ENCODE results near the gene REPS2.

Gene REPS2

GRCh38 chrX:17164079-17164478, 217.6 kb downstream of the REPS2 start:
- Histone ChIP-seq H2BK12ac (ENCODE audit: low read length in 2 of 2) (no peak overlapping the region), H3K27ac (ENCODE audit: low read length, poor library complexity, severe bottlenecking) (no peak overlapping the region), H2AK5ac (ENCODE audit: low read length, severe bottlenecking) (no peak overlapping the region), H2AFZ (ENCODE audit: low read depth, low read length) (no peak overlapping the region), H3K23ac (ENCODE audit: low read length in 2 of 2) (no peak overlapping the region), H3K4ac (ENCODE audit: low read depth in 1 of 2, low read length in 2 of 2) (no peak overlapping the region), H3K79me1 (replicated peaks; ENCODE audit: low read length, poor library complexity, severe bottlenecking) (no peaks in the 10 kb centered on the region), H4K8ac (ENCODE audit: low read length) (no peak overlapping the region), H2BK120ac (ENCODE audit: low read depth, low read length) (no peak overlapping the region), H3K36me3 (ENCODE audit: control insufficient read depth in 1 of 2, insufficient read depth in 2 of 2, low read depth in 1 of 2, low read length in 2 of 2) (no peaks in the 10 kb centered on the region), H3K4me1 (ENCODE audit: control insufficient read depth, insufficient read depth, low read depth, low read length) (no peaks in the 10 kb centered on the region), H3K9ac (ENCODE audit: low read length) (no peak overlapping the region), H2BK15ac (ENCODE audit: low read depth, poor library complexity, severe bottlenecking) (no peak overlapping the region), H3K4me2 (ENCODE audit: low read length, poor library complexity, severe bottlenecking) (no peak overlapping the region), H3K14ac (ENCODE audit: low read length in 2 of 2) (no peak overlapping the region), H3K18ac (ENCODE audit: low read depth in 1 of 2, low read length in 2 of 2) (no peak overlapping the region), H3K9me3 (ENCODE audit: control insufficient read depth, low read length) (peaks cover 54% of the 10 kb centered on the region), H2BK5ac (ENCODE audit: low read depth, low read length, poor library complexity, severe bottlenecking) (no peak overlapping the region), H4K91ac (ENCODE audit: low read length) (no peak overlapping the region), H3K4me3 (ENCODE audit: insufficient read depth in 1 of 2, low read depth in 1 of 2, low read length in 2 of 2) (no peak overlapping the region), H3K27me3 (ENCODE audit: control insufficient read depth in 1 of 2, insufficient read depth in 1 of 2, low read length in 2 of 2) (peaks cover 8 to 15% of the 10 kb centered on the region in 2 experiments)
- WGBS = no CpG with 5 or more reads among the region's 1 CpG
- no peak for DNase-seq

DNA sequence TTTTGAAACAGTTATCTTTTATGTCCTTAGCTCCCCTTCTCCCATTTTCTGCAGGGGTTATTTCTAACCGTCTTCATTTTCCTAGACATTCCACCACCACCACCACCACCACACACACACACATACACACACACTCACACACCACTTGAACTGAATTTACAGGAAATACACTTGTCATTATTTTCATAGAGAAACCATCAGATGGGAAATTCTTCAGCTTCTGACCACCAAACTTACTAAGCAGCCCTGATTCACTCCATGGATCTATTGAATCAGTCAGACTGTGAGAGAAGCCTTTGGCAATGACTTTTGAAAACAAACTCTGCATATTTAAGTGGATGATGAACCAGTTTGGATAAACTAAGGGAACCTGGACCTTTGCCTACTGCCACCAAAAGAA, 218.5 kb downstream of the REPS2 start:
- H2AFZ ChIP-seq (ENCODE audit: low read depth, low read length) = no peak overlapping the region
- no peak overlapping the region for H4K91ac ChIP-seq (ENCODE audit: low read length)
- peaks cover 50% of the 10 kb centered on the region for H3K9me3 ChIP-seq (ENCODE audit: control insufficient read depth, low read length)
- no peak overlapping the region for H3K4ac ChIP-seq (ENCODE audit: low read depth in 1 of 2, low read length in 2 of 2)
- no peaks in the 10 kb centered on the region for H3K4me1 ChIP-seq (ENCODE audit: control insufficient read depth, insufficient read depth, low read depth, low read length)
- H3K9ac ChIP-seq (ENCODE audit: low read length) = no peak overlapping the region
- no peak overlapping the region for H2BK15ac ChIP-seq (ENCODE audit: low read depth, poor library complexity, severe bottlenecking)
- WGBS = 81% methylated on average over 1 of the region's 1 CpG
- no peak overlapping the region for H4K8ac ChIP-seq (ENCODE audit: low read length)
- no peak overlapping the region for H2AK5ac ChIP-seq (ENCODE audit: low read length, severe bottlenecking)
- no peak overlapping the region for H3K4me3 ChIP-seq (ENCODE audit: insufficient read depth in 1 of 2, low read depth in 1 of 2, low read length in 2 of 2)
- no peak overlapping the region for H3K23ac ChIP-seq (ENCODE audit: low read length in 2 of 2)
- H3K27me3 ChIP-seq (ENCODE audit: control insufficient read depth in 1 of 2, insufficient read depth in 1 of 2, low read length in 2 of 2) = peaks cover 8 to 15% of the 10 kb centered on the region in 2 experiments
- H2BK5ac ChIP-seq (ENCODE audit: low read depth, low read length, poor library complexity, severe bottlenecking) = no peak overlapping the region
- no peak overlapping the region for H3K27ac ChIP-seq (ENCODE audit: low read length, poor library complexity, severe bottlenecking)
- H3K4me2 ChIP-seq (ENCODE audit: low read length, poor library complexity, severe bottlenecking) = no peak overlapping the region
- no peaks in the 10 kb centered on the region for H3K79me1 ChIP-seq (replicated peaks; ENCODE audit: low read length, poor library complexity, severe bottlenecking)
- H2BK120ac ChIP-seq (ENCODE audit: low read depth, low read length) = no peak overlapping the region
- no peak for DNase-seq
- H2BK12ac ChIP-seq (ENCODE audit: low read length in 2 of 2) = no peak overlapping the region
- no peaks in the 10 kb centered on the region for H3K36me3 ChIP-seq (ENCODE audit: control insufficient read depth in 1 of 2, insufficient read depth in 2 of 2, low read depth in 1 of 2, low read length in 2 of 2)
- no peak overlapping the region for H3K18ac ChIP-seq (ENCODE audit: low read depth in 1 of 2, low read length in 2 of 2)
- H3K14ac ChIP-seq (ENCODE audit: low read length in 2 of 2) = no peak overlapping the region

GRCh38 chrX:17167915-17168314, 221.5 kb downstream of the REPS2 start:
- H2BK12ac ChIP-seq (ENCODE audit: low read length in 2 of 2) = no peak overlapping the region
- H3K27ac ChIP-seq (ENCODE audit: low read length, poor library complexity, severe bottlenecking) = no peak overlapping the region
- H2AK5ac ChIP-seq (ENCODE audit: low read length, severe bottlenecking) = no peak overlapping the region
- H3K27me3 ChIP-seq (ENCODE audit: control insufficient read depth in 1 of 2, insufficient read depth in 1 of 2, low read length in 2 of 2) = peaks cover 8 to 15% of the 10 kb centered on the region in 2 experiments
- no peak overlapping the region for H4K8ac ChIP-seq (ENCODE audit: low read length)
- no peak overlapping the region for H3K9ac ChIP-seq (ENCODE audit: low read length)
- no peak overlapping the region for H3K4ac ChIP-seq (ENCODE audit: low read depth in 1 of 2, low read length in 2 of 2)
- no peak overlapping the region for H2BK15ac ChIP-seq (ENCODE audit: low read depth, poor library complexity, severe bottlenecking)
- 93% methylated on average over 1 of the region's 2 CpGs for WGBS
- no peak for DNase-seq
- peaks cover 31% of the 10 kb centered on the region for H3K9me3 ChIP-seq (ENCODE audit: control insufficient read depth, low read length)
- H3K4me3 ChIP-seq (ENCODE audit: insufficient read depth in 1 of 2, low read depth in 1 of 2, low read length in 2 of 2) = no peak overlapping the region
- H2BK120ac ChIP-seq (ENCODE audit: low read depth, low read length) = no peak overlapping the region
- H3K79me1 ChIP-seq (replicated peaks; ENCODE audit: low read length, poor library complexity, severe bottlenecking) = no peaks in the 10 kb centered on the region
- H3K14ac ChIP-seq (ENCODE audit: low read length in 2 of 2) = no peak overlapping the region
- no peak overlapping the region for H3K18ac ChIP-seq (ENCODE audit: low read depth in 1 of 2, low read length in 2 of 2)
- no peaks in the 10 kb centered on the region for H3K36me3 ChIP-seq (ENCODE audit: control insufficient read depth in 1 of 2, insufficient read depth in 2 of 2, low read depth in 1 of 2, low read length in 2 of 2)
- H2AFZ ChIP-seq (ENCODE audit: low read depth, low read length) = no peak overlapping the region
- no peak overlapping the region for H2BK5ac ChIP-seq (ENCODE audit: low read depth, low read length, poor library complexity, severe bottlenecking)
- H3K4me1 ChIP-seq (ENCODE audit: control insufficient read depth, insufficient read depth, low read depth, low read length) = no peaks in the 10 kb centered on the region
- no peak overlapping the region for H3K4me2 ChIP-seq (ENCODE audit: low read length, poor library complexity, severe bottlenecking)
- no peak overlapping the region for H4K91ac ChIP-seq (ENCODE audit: low read length)
- no peak overlapping the region for H3K23ac ChIP-seq (ENCODE audit: low read length in 2 of 2)

DNA sequence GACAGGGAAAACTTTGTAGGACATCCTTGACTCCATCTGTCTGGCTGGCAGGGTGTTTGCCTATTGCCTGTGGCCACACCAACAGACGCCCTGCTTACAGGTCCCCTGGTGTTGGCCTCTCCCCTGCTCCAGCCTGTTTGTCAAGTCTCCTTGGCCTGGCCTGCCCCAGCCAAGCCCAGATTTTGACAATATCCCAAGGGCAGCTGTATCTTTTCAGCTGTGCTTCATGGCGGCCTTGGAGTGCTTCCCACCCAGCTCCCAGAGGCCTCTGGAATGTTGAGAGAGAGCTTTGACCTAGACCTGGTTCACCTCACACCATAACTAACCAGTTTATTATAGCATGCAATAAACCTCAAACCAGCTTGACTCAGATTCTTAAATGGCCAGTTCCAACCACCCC, 224.5 kb downstream of the REPS2 start:
- Histone ChIP-seq H3K18ac (ENCODE audit: low read depth in 1 of 2, low read length in 2 of 2) (no peak overlapping the region), H2BK15ac (ENCODE audit: low read depth, poor library complexity, severe bottlenecking) (no peak overlapping the region), H4K8ac (ENCODE audit: low read length) (no peak overlapping the region), H3K36me3 (ENCODE audit: control insufficient read depth in 1 of 2, insufficient read depth in 2 of 2, low read depth in 1 of 2, low read length in 2 of 2) (no peaks in the 10 kb centered on the region), H3K4me2 (ENCODE audit: low read length, poor library complexity, severe bottlenecking) (no peak overlapping the region), H3K14ac (ENCODE audit: low read length in 2 of 2) (no peak overlapping the region), H2BK12ac (ENCODE audit: low read length in 2 of 2) (no peak overlapping the region), H3K4me3 (ENCODE audit: insufficient read depth in 1 of 2, low read depth in 1 of 2, low read length in 2 of 2) (no peak overlapping the region), H2BK5ac (ENCODE audit: low read depth, low read length, poor library complexity, severe bottlenecking) (no peak overlapping the region), H3K4ac (ENCODE audit: low read depth in 1 of 2, low read length in 2 of 2) (no peak overlapping the region), H3K4me1 (ENCODE audit: control insufficient read depth, insufficient read depth, low read depth, low read length) (no peaks in the 10 kb centered on the region), H2AFZ (ENCODE audit: low read depth, low read length) (no peak overlapping the region), H3K9me3 (ENCODE audit: control insufficient read depth, low read length) (peaks cover 10% of the 10 kb centered on the region), H4K91ac (ENCODE audit: low read length) (no peak overlapping the region), H3K27ac (ENCODE audit: low read length, poor library complexity, severe bottlenecking) (no peak overlapping the region), H3K27me3 (ENCODE audit: control insufficient read depth in 1 of 2, insufficient read depth in 1 of 2, low read length in 2 of 2) (peaks cover 8 to 15% of the 10 kb centered on the region in 2 experiments), H2AK5ac (ENCODE audit: low read length, severe bottlenecking) (no peak overlapping the region), H2BK120ac (ENCODE audit: low read depth, low read length) (no peak overlapping the region), H3K9ac (ENCODE audit: low read length) (no peak overlapping the region), H3K79me1 (replicated peaks; ENCODE audit: low read length, poor library complexity, severe bottlenecking) (no peaks in the 10 kb centered on the region), H3K23ac (ENCODE audit: low read length in 2 of 2) (no peak overlapping the region)
- DNase-seq = no peak
- 83% methylated on average over 2 of the region's 2 CpGs for WGBS

Measured in mesenchymal stem cell (in vitro differentiated cells and primary cell).